ENCODE results near the gene REPIN1. TPM values are rescaled to one million over a fixed set of nuclear protein-coding genes. Genes with fewer than 3 reads are reported as not detected.
A peak's percentile ranks its signal among the peaks of the same experiment; 100 is the strongest.

The REPIN1 gene
- total and polyA plus RNA-seq, 9 of the 15 experiments (the other 6 are each of a cell fraction or from before 2014, with no cell fraction given): 8.1 to 283 (median 94.3) TPM

- no peak for TF ChIP-seq SIX5 (IDR thresholded peaks at IDR 0.05; ENCODE audit: borderline replicate concordance in 1 of 2, insufficient read depth in 1 of 2, low read depth in 1 of 2, low read length in 2 of 2)
- TF ChIP-seq MIER1 (IDR thresholded peaks at IDR 0.05; ENCODE audit: low read depth): no peak
- TF ChIP-seq TEAD4 (IDR thresholded peaks at IDR 0.05; ENCODE audit: low read length): no peak; the same call in 1 of the 2 replicates
- no peak for TF ChIP-seq TEAD4 (CRISPR knock-in tag; IDR thresholded peaks at IDR 0.05; ENCODE audit: borderline replicate concordance)
- no peak for TF ChIP-seq SRSF7 (optimal IDR thresholded peaks at IDR 0.05; ENCODE audit: low read depth, low read length)
- no peak for TF ChIP-seq PTBP1 (IDR thresholded peaks at IDR 0.05; ENCODE audit: low read depth, low read length)
- TF ChIP-seq ZNF639 (CRISPR knock-in tag; conservative IDR thresholded peaks at IDR 0.05 in 1 of 2, IDR thresholded peaks at IDR 0.05 in 1 of 2): 0 out of 4 replicates have a peak, but pooled peaks of 1 of the 2 experiments have one; percentile 11
- no peak for TF ChIP-seq BCL6 (CRISPR knock-in tag; IDR thresholded peaks at IDR 0.05)
- TF ChIP-seq ARID3B (CRISPR knock-in tag; IDR thresholded peaks at IDR 0.05; ENCODE audit: borderline replicate concordance): no peak
- no peak for TF ChIP-seq ATF1 (CRISPR knock-in tag; IDR thresholded peaks at IDR 0.05)
- no peak for TF ChIP-seq ATF1 (tag; IDR thresholded peaks at IDR 0.05)
- no peak; the same call in 1 of the 2 replicates for TF ChIP-seq KAT7 (CRISPR knock-in tag; IDR thresholded peaks at IDR 0.05; ENCODE audit: borderline replicate concordance)
- no peak for TF ChIP-seq TSHZ1 (CRISPR knock-in tag; IDR thresholded peaks at IDR 0.05)
Observed at GRCh38 chr7:150379441-150380379, 11.1 kb downstream of the REPIN1 start (continued).

All from K562 (cell line).